Left lung (tissue), 10 donors: ENCODE data around the gene PPP1R16B. TPM values are rescaled to one million over a fixed set of nuclear protein-coding genes. Genes with fewer than 3 reads are reported as not detected.

Experiments
- ATAC-seq: fragments of 200-7000 bp; cut with Tn5 transposase; one replicate; pipeline ENCODE4 v1.9.1; 2020; ENCODE audit warnings: moderate library complexity
- DNase-seq, 4 donors: peaks; one replicate each; pipeline ENCODE4 v3.0.0-alpha.2; 2013 to 2020
- H3K27ac ChIP-seq, 2 donors: fragments of 200-600 bp; sonication (generic) in 1 of 2; one replicate each; pipeline versions ENCODE4 v1.5.0 to v1.8.0; 2020 to 2021
- H3K27me3 ChIP-seq, 2 donors: fragments of 200-600 bp; sonication (generic) in 1 of 2; one replicate each; pipeline versions ENCODE4 v1.5.0 to v1.8.0; 2020 to 2021
- H3K36me3 ChIP-seq, 2 donors: fragments of 200-600 bp; sonication (generic) in 1 of 2; one replicate each; pipeline versions ENCODE4 v1.5.0 to v1.8.0; 2020 to 2021
- H3K4me1 ChIP-seq, 2 donors: fragments of 200-600 bp; one replicate each; pipeline ENCODE4 v1.8.0; 2021
- H3K4me3 ChIP-seq, 2 donors: fragments of 200-600 bp; sonication (generic) in 1 of 2; one replicate each; pipeline versions ENCODE4 v1.5.0 to v1.8.0; 2020 to 2021; ENCODE audit warnings: mild to moderate bottlenecking in 1 of 2
- H3K9me3 ChIP-seq, 2 donors: fragments of 200-600 bp; sonication (generic) in 1 of 2; one replicate each; pipeline versions ENCODE4 v1.5.0 to v1.8.0; 2020 to 2021
- intact Hi-C, 2 donors: fragments of 100-400 bp; cut with DNase I; formaldehyde crosslinking; loops; one replicate each; pipeline versions ENCODE4 v1.11.2 to v1.14.2; 2022
- polyA plus RNA-seq, 6 donors: library from polyadenylated mRNA; unstranded; fragments of 120-200 nt; gene quantifications; one replicate each; pipeline ENCODE4 v1.2.1, GENCODE V29; 2013; ENCODE audit not compliant: insufficient read length in 6 of 6
- total RNA-seq, 2 donors: library from RNA; stranded (reverse); fragmentation: NEBNext Ultra II Directional; extraction: Animal tissue kit (Norgen Biotek cat#: 25700); gene quantifications; one replicate each; pipeline ENCODE4 v1.2.1, GENCODE V29; 2021
- TF ChIP-seq, protein P1 (sequence below), 2 donors: fragments of 200-600 bp; sonication (generic) in 1 of 2; IDR thresholded peaks; one replicate each; pipeline versions ENCODE4 v1.5.0 to v1.8.0; 2021; ENCODE audit warnings: antibody characterized with exemption in 2 of 2
- donor health status: DM: no; HTN: yes; CAD: no.
- donor health status: DM: no; HTN: no; CAD: no.

Gene PPP1R16B
- total and polyA plus RNA-seq, 8 donors: 5.4 to 10.8 (median 7.8) TPM

DNA sequence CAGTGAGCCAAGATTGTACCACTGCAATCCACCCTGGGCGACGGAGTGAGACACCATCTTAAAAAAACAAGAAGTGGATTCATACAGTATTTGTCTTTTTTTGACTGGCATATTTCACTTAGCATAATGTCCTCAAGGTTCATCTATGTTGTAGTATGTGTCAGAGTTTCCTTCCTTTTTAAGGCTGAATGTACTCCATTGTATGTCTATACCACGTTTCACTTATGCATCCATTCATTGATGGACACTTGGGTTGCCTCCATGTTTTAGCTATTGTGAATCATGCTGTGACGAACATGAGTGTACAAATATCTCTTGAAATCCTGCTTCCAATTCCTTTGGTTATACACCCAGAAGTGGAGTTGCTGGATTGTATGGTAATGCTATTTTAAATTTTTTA lies 91.8 kb downstream of the PPP1R16B start:
- no peaks in the 10 kb centered on the region for H3K36me3 ChIP-seq
- peaks cover 0 to 10% of the 10 kb centered on the region in 2 donors for H3K4me1 ChIP-seq
- no peak overlapping the region for H3K4me3 ChIP-seq
- H3K27ac ChIP-seq: no peak overlapping the region
- peaks cover 0 to 23% of the 10 kb centered on the region in 2 donors for H3K27me3 ChIP-seq
- ATAC-seq (no peak), DNase-seq (no peak)
- TF ChIP-seq, protein P1, sequence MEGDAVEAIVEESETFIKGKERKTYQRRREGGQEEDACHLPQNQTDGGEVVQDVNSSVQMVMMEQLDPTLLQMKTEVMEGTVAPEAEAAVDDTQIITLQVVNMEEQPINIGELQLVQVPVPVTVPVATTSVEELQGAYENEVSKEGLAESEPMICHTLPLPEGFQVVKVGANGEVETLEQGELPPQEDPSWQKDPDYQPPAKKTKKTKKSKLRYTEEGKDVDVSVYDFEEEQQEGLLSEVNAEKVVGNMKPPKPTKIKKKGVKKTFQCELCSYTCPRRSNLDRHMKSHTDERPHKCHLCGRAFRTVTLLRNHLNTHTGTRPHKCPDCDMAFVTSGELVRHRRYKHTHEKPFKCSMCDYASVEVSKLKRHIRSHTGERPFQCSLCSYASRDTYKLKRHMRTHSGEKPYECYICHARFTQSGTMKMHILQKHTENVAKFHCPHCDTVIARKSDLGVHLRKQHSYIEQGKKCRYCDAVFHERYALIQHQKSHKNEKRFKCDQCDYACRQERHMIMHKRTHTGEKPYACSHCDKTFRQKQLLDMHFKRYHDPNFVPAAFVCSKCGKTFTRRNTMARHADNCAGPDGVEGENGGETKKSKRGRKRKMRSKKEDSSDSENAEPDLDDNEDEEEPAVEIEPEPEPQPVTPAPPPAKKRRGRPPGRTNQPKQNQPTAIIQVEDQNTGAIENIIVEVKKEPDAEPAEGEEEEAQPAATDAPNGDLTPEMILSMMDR (IDR thresholded peaks at IDR 0.05): no peak
- intact Hi-C loops: loop anchor here in 1 of 2 donors (10.0 kb wide), 2 partner anchors 92 to 252 kb away; partner anchors contain the start of gene PPP1R16B
- H3K9me3 ChIP-seq: no peaks in the 10 kb centered on the region

DNA sequence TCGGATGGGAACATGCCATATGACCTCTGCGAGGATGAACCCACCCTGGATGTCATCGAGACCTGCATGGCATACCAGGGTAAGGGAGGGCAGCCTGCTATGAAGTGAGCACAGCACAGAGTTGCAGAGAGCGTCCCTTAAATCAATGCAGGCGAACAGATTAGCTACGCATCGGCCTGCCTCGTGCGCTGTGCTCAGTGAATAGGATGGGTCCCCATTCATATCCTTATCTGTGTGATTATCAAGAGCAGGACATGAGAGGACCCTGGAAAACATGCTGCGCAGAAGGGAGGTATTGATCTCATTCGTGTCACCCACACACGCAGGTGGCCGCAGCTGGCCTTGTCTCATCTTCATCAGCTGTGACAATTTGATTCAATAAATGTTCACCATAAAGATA lies 95.1 kb downstream of the PPP1R16B start:
- no peak overlapping the region for H3K27ac ChIP-seq
- DNase-seq (no peak), ATAC-seq (no peak)
- peaks cover 0 to 19% of the 10 kb centered on the region in 2 donors for H3K36me3 ChIP-seq
- no peaks in the 10 kb centered on the region for H3K27me3 ChIP-seq
- peaks cover 0 to 11% of the 10 kb centered on the region in 2 donors for H3K9me3 ChIP-seq
- no peak overlapping the region for H3K4me3 ChIP-seq
- no peaks in the 10 kb centered on the region for H3K4me1 ChIP-seq
- TF ChIP-seq, protein P1 (IDR thresholded peaks at IDR 0.05): no peak
- intact Hi-C loops: no loop called here

DNA sequence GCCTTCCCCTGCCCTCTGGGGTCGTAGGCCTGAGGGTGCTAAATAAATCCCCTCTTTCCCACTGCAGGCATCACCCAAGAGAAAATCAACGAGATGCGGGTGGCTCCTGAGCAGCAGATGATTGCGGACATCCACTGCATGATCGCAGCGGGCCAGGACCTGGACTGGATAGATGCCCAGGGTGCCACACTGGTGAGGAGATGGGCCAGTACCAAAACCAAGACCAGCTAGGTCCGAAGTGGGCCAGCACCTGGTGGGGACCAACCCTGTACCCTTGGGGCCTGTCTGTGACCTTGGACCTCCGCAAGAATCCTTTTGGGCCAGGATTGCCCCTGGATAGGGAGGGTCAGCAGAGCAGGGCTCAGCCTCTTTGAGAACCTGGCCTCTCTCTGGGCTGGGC lies 97.1 kb downstream of the PPP1R16B start:
- ATAC-seq: no peak
- intact Hi-C loops: no loop called here
- TF ChIP-seq, protein P1 (IDR thresholded peaks at IDR 0.05): no peak

DNA sequence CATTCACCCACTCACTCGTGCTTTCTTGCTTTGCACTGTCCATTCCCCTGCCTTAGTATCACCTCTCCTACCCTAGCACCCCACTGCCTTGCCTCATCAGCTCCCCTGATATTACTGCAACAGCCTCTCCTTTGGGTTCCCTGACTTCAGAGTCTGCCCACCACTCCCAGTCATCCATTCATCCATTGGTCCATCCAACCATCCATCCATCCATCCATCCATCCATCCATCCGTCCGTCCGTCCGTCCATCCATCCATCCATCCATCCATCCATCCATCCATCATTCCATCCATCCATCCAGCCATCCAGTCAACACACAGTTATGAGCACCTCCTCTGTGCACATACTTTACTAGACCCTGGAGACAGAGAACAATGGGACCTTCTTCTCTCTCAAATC lies 97.8 kb downstream of the PPP1R16B start:
- TF ChIP-seq, protein P1 (IDR thresholded peaks at IDR 0.05): no peak
- H3K36me3 ChIP-seq: peaks cover 0 to 21% of the 10 kb centered on the region in 2 donors
- no peak overlapping the region for H3K27ac ChIP-seq
- H3K9me3 ChIP-seq: peaks cover 0 to 12% of the 10 kb centered on the region in 2 donors
- DNase-seq: no peak
- no peak for ATAC-seq
- no peaks in the 10 kb centered on the region for H3K4me1 ChIP-seq
- H3K4me3 ChIP-seq: no peak overlapping the region
- H3K27me3 ChIP-seq: no peaks in the 10 kb centered on the region
- intact Hi-C loops: no loop called here

More for the DNA sequence above, 97.1 kb downstream of the PPP1R16B start:
- Histone ChIP-seq H3K27me3 (no peaks in the 10 kb centered on the region), H3K4me3 (no peak overlapping the region), H3K36me3 (peaks cover 0 to 21% of the 10 kb centered on the region in 2 donors), H3K4me1 (no peaks in the 10 kb centered on the region), H3K9me3 (peaks cover 0 to 12% of the 10 kb centered on the region in 2 donors), H3K27ac (no peak overlapping the region)
- no peak for DNase-seq

DNA sequence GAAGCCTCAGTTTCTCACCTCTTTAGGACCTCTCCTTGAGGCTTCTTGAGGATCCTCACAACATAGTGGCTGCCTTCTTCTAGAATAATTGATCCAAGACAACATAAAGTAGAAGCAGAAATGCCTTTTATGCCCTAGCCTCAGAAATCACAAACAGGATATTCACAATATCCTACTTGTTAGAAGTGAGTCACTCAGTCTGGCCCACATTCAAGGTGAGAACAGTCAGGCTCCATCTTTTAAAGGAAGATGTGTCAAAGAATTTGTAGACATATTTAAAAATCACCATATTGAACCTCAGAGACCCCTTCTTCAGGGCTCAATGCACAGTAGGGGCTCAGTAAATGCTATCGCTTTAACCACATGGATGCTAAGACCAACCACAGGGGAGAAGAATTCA lies 99.9 kb downstream of the PPP1R16B start:
- intact Hi-C loops: no loop called here
- peaks cover 0 to 12% of the 10 kb centered on the region in 2 donors for H3K9me3 ChIP-seq

More for the DNA sequence above, 99.9 kb downstream of the PPP1R16B start:
- H3K4me1 ChIP-seq: no peaks in the 10 kb centered on the region
- TF ChIP-seq, protein P1 (IDR thresholded peaks at IDR 0.05): no peak
- no peak for DNase-seq
- H3K4me3 ChIP-seq: no peak overlapping the region
- ATAC-seq: no peak
- H3K27me3 ChIP-seq: no peaks in the 10 kb centered on the region
- no peak overlapping the region for H3K27ac ChIP-seq
- H3K36me3 ChIP-seq: peaks cover 0 to 21% of the 10 kb centered on the region in 2 donors
